Thoracic aorta (tissue), 2 donors: ENCODE data around the gene PAK1. TPM values are rescaled to one million over a fixed set of nuclear protein-coding genes. Genes with fewer than 3 reads are reported as not detected.

Source experiments
- ATAC-seq: fragments of 150-250 bp; one replicate; pipeline ENCODE4 v1.8.0; 2017; ENCODE audit warnings: low read depth; ENCODE audit not compliant: insufficient number of reproducible peaks, low FRiP score
- DNase-seq: peaks from one replicate; pipeline ENCODE4 v3.0.0-alpha.2; 2020; ENCODE audit warnings: low spot score
- H3K27ac ChIP-seq, 2 donors: fragments of 200-600 bp; sonication (generic); 1 replicate in 1 of 2; 2 replicates in 1 of 2; pipeline ENCODE4 v1.5.1; 2016; ENCODE audit warnings: mild to moderate bottlenecking in 2 of 2, moderate library complexity in 2 of 2
- H3K27me3 ChIP-seq: fragments of 200-600 bp; sonication (generic); replicated peaks from 2 replicates; pipeline ENCODE4 v1.6.0; 2016; ENCODE audit warnings: mild to moderate bottlenecking; ENCODE audit not compliant: insufficient read depth
- H3K36me3 ChIP-seq: fragments of 200-600 bp; sonication (generic); one replicate; pipeline ENCODE4 v1.5.1; 2016
- H3K4me1 ChIP-seq, 2 donors: fragments of 200-600 bp; sonication (generic); 1 replicate in 1 of 2; 2 replicates in 1 of 2; pipeline versions ENCODE4 v1.5.1 to v1.6.0; 2016; ENCODE audit warnings: low read depth in 2 of 2, mild to moderate bottlenecking in 1 of 2; ENCODE audit not compliant: control insufficient read depth in 1 of 2
- H3K4me3 ChIP-seq: fragments of 200-600 bp; sonication (generic); 2 replicates; pipeline ENCODE4 v1.5.1; 2016; ENCODE audit warnings: mild to moderate bottlenecking
- H3K9me3 ChIP-seq: fragments of 200-600 bp; sonication (generic); 2 replicates; pipeline ENCODE4 v1.5.1; 2016
- CTCF ChIP-seq: fragments of 200-600 bp; sonication (generic); IDR thresholded peaks from one replicate; pipeline ENCODE4 v1.5.1; 2019; ENCODE audit warnings: antibody characterized with exemption
- total RNA-seq, 2 donors: library from RNA; depleted of rRNA; stranded (reverse); fragments of >200 nt; gene quantifications; one replicate each; pipeline versions ENCODE4 v1.1.0 to v1.2.3, GENCODE V29; 2016

Gene PAK1
- total RNA-seq, 2 donors from 2014 or later, result 29.4 to 48.3 TPM

GRCh38 chr11:77396911-77397310 is 77.0 kb downstream of the PAK1 start:
- peaks cover 7 to 18% of the 10 kb centered on the region in 2 donors for H3K4me1 ChIP-seq
- H3K9me3 ChIP-seq, result no peaks in the 10 kb centered on the region
- no peaks in the 10 kb centered on the region for H3K36me3 ChIP-seq
- no peaks in the 10 kb centered on the region for H3K27me3 ChIP-seq
- no peak for DNase-seq
- no peak overlapping the region for H3K4me3 ChIP-seq
- H3K27ac ChIP-seq, result no peak overlapping the region
- no peak for TF ChIP-seq CTCF
- no peak for ATAC-seq

GRCh38 chr11:77396305-77396704 is 77.6 kb downstream of the PAK1 start:
- no peak for ATAC-seq
- Histone ChIP-seq H3K9me3 (no peaks in the 10 kb centered on the region), H3K4me3 (no peak overlapping the region), H3K4me1 (peaks cover 7 to 21% of the 10 kb centered on the region in 2 donors), H3K27ac (no peak overlapping the region), H3K36me3 (no peaks in the 10 kb centered on the region), H3K27me3 (no peaks in the 10 kb centered on the region)
- TF ChIP-seq CTCF, result no peak
- no peak for DNase-seq

- H3K27ac ChIP-seq, result no peak overlapping the region
- no peak overlapping the region for H3K4me3 ChIP-seq
- DNase-seq, result no peak
- H3K9me3 ChIP-seq, result no peaks in the 10 kb centered on the region
- no peak for TF ChIP-seq CTCF
- no peak for ATAC-seq
- H3K27me3 ChIP-seq, result no peaks in the 10 kb centered on the region
- H3K4me1 ChIP-seq, result peaks cover 7 to 21% of the 10 kb centered on the region in 2 donors
- H3K36me3 ChIP-seq, result no peaks in the 10 kb centered on the region
Measured at GRCh38 chr11:77395460-77396173, 78.3 kb downstream of the PAK1 start.

GRCh38 chr11:77392842-77393241 is 81.1 kb downstream of the PAK1 start:
- Histone ChIP-seq H3K27me3 (no peaks in the 10 kb centered on the region), H3K4me1 (peaks cover 7 to 21% of the 10 kb centered on the region in 2 donors), H3K36me3 (no peaks in the 10 kb centered on the region), H3K9me3 (no peaks in the 10 kb centered on the region), H3K27ac (no peak overlapping the region), H3K4me3 (no peak overlapping the region)
- TF ChIP-seq CTCF, result no peak
- ATAC-seq (no peak), DNase-seq (no peak)

GRCh38 chr11:77387701-77388100 is 86.2 kb downstream of the PAK1 start:
- H3K27me3 ChIP-seq, result no peaks in the 10 kb centered on the region
- H3K27ac ChIP-seq, result no peak overlapping the region
- no peaks in the 10 kb centered on the region for H3K9me3 ChIP-seq
- no peak for ATAC-seq
- H3K4me3 ChIP-seq, result no peak overlapping the region
- no peaks in the 10 kb centered on the region for H3K36me3 ChIP-seq
- TF ChIP-seq CTCF, result no peak
- no peak for DNase-seq
- H3K4me1 ChIP-seq, result peaks cover 8 to 28% of the 10 kb centered on the region in 2 donors
